Measurements from ENCODE around the gene CADM1.

The CADM1 gene

GRCh38 chr11:115439969-115440540 is 64.2 kb downstream of the CADM1 start:
- no peak for DNase-seq

GRCh38 chr11:115439385-115439784 is 64.8 kb downstream of the CADM1 start:
- DNase-seq: no peak

GRCh38 chr11:115437902-115438575 is 66.2 kb downstream of the CADM1 start:
- DNase-seq: no peak

DNA sequence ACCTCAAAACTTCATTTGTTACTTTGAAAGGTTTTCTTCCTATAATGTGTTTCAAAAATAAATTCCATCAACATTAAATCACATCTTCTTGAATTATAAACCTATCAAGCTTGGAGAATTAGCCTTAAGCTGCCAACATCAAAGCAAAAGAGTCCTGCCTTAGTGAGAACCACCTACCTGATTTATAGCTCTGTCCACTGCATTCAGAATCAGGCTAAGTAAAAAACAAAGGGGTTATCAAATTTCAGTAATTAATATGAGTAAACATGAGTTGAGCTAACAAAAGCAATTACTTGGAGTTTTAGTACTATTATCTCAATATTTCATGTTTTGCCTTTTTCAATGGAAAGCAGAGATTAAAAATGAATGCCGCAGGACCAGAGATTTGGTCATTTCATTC is 73.9 kb downstream of the CADM1 start:
- no peak for DNase-seq

DNA sequence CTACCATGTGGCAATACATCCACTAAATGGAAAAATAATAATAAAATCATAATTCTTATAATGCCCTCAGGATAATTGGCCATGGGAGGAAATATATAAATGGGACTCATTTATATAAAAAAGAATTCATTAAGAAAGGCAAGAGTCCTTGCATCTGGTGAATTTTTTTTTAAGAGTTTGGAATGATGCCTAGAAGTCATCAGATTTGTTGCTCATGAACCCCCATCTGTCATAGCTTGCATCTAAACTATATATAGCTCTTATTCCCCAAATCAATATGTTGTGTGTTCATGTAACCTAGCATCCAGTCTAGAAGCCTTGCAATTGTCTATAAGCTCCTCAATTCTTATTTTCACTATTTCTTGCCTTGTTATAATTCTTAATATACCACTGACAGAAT is 75.9 kb downstream of the CADM1 start:
- no peak for DNase-seq

DNA sequence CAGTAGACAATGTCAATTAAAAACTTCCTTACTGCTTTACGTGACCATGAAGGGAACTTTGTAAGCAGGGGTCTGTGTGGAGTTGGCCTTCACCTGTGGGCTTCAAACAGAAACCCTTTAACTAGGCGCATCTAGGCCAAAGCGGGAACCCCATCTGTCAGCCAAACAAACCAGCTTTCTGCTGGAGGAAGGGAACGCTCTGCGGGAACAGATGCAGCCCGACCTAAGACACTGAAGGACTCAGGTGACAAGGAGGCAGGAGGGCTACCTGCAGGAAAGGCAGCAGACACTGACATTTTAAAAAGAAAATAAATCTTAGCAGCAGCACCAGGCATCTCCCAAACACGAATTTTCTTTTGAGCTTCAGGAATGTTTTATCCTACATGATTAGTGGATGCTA is 78.4 kb downstream of the CADM1 start:
- no peak for DNase-seq

- DNase-seq: no peak
Measured at GRCh38 chr11:115425250-115425649, 79.0 kb downstream of the CADM1 start.

DNA sequence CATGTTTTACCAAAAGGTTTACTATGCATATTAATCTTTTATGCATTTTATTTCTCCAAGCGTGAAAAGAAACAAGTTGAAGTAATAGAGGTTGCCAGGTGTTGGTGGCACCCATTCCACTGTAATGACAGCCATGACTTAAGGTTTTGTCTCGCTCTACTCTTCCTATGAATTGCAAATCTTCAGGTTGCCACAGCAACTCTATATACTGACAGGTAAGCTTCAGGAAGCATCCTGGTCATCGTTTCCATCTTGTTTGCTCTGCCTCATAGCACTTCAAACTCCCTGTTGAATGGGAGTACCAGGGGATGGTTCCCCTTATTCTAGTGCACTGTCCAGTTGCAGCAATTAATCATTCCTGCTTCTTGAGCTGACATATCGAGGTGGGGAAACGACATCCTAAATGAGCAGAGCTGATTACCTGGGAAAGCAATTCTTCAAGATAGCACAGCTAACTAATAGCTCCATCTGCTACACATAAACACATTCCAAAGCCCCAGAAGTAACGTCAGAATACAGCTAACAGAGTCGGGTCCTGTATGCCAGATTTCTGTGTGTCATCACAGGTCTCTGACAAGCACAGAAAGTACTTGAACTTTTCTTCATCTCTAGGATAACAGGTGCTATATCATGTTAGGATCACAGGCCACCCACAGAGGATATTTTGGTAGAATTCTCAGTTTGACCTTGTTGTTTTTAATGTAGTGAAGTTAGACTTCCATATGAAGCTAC is 80.3 kb downstream of the CADM1 start:
- no peak for DNase-seq

DNA sequence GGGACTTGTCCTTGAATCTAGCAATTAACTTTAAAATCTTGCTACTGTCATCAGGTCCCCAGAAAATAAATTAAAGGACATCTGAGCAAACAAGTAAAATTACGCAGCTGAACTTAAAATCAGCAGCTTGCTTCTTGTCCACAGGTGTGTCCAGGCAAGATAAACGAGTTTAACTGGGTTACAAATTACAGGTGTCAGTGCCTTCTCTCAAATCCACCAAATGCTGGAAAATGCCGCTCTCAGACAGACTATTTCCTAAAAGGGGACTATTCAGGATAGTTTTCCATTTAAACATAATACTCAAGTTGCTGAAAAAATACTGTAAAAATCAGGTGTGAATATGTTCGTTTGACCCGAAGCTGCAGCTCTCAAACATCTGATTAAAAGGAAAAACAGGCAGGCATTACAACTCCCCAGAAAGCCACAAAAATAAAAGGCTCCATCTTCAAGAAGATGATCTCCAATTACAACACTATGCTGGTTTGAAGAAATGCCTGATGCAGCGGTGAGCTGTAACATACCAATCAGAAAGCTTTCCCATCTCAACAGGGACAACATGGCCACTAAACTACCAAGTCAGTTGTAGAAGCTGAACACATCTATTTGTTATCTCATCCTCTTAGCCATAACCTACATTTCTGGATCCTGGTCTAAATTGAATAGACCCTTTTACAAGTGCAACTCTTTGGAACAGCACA is 82.1 kb downstream of the CADM1 start:
- no peak for DNase-seq

- no peak for DNase-seq
Measured at GRCh38 chr11:115421352-115421991, 82.7 kb downstream of the CADM1 start.

DNA sequence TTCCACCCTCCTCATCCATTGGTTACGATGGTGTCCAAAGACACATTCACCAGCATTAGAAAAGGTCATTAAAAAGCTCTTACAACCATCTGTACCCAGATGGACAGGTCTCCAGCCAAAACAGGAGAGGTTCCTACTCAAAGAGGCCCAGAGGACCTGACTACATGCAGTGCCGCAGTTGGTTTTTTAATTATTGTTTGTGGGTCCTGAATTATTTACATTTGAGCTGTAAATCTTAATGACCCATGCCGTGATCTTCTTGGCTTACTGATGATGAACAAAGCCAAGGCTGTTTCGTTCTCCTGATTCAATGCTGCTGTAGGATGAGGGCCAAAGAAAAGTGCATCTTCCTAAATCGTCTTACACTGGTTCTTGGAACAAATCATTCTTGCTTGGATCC is 83.7 kb downstream of the CADM1 start:
- DNase-seq: no peak

DNA sequence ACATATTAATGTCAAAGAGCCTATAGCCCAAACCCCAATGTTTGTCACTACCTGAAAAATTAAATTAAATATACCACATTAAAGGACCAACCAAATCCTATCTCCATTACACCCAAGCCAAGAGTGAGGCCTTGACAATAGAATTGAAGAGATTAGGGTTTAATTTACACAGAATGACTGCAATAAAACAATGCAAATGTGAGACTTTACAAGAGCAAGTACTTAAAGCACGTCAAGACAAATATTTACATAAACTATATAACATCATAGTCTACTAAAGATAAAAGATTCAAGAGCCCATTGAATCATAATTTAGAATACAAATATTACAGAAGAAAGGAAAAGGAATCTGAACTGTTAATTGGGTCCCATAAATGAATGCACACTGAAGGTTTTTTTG is 85.6 kb downstream of the CADM1 start:
- no peak for DNase-seq

GRCh38 chr11:115418081-115418480 is 86.1 kb downstream of the CADM1 start:
- DNase-seq: no peak

DNA sequence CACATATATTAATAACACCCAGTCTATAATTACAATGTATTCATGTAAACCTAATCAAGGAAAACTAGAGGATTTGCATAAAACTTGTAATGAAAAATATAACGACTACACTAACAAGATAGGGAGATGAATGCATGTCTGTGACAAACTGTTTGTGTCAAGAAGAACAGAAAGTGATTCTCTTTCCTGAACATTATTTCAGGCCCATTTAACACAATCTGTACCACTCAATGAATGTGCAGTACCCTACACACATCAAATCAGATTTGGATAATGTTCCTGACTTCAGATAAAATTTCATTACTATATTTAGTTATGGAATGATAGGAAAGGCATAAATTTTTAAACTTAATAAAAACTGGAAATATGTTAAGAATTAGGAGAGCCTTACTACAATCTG is 93.1 kb downstream of the CADM1 start:
- DNase-seq: no peak

DNA sequence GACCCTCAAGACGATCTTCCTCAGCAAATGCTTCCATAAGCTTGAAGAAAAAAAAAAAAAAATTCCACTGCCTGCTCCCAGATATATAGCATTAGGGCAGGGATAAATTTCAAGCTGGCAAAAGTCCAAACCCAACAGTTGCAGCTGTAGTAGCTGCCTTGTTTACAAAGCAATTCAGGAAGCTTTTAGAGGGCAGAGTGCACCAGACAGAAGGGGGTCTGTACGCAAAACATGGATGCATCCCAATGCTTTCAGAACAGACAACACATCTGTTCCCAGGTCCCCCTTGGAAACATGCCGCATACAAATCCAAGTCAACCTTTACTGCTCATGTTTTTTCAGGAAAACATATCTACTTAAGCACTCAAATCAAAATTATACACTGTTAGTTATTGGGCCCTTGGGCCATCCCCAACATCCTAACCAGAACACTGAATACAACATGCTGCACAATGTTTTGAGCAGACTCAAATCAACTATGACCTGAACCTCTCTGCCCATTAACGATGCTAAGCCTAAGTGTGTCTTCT is 94.5 kb downstream of the CADM1 start:
- no peak for DNase-seq

- DNase-seq: no peak
Measured at GRCh38 chr11:115409116-115409670, 95.0 kb downstream of the CADM1 start.

- no peak for DNase-seq
Measured at GRCh38 chr11:115408036-115408921, 95.9 kb downstream of the CADM1 start.

DNA sequence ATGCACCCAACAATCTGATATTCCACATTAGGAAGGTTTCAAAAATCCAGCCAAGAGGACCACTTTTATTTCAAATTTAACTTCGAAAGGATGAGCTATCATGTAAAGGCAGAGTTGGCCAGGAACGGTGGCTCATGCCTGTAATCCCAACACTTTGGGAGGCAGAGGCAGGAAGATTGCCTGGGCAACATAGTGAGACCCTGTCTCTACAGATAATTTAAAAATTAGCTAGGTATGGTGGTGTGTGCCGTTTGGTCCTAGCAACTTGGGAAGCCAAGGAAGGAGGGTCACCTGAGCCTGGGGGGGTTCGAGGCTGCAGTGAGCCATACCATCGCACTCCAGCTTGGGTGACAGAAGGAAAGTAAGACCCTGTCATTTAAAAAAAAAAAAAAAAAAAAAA is 96.7 kb downstream of the CADM1 start:
- DNase-seq: no peak

DNA sequence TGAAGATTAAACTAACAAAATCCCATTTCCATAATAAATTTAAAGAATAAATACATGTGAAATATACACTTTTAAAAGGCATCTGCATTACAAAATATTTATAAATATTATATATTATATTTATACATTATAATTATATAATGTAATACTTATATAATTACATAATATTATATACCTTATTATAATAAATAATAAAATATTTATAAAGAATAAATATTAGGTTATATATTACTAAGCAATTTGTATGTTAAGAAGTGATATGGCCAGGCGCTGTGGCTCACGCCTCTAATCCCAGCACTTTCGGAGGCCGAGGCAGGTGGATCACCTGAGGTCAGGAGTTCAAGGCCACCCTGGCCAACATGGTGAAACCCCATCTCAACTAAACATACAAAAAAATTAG is 97.8 kb downstream of the CADM1 start:
- no peak for DNase-seq

DNA sequence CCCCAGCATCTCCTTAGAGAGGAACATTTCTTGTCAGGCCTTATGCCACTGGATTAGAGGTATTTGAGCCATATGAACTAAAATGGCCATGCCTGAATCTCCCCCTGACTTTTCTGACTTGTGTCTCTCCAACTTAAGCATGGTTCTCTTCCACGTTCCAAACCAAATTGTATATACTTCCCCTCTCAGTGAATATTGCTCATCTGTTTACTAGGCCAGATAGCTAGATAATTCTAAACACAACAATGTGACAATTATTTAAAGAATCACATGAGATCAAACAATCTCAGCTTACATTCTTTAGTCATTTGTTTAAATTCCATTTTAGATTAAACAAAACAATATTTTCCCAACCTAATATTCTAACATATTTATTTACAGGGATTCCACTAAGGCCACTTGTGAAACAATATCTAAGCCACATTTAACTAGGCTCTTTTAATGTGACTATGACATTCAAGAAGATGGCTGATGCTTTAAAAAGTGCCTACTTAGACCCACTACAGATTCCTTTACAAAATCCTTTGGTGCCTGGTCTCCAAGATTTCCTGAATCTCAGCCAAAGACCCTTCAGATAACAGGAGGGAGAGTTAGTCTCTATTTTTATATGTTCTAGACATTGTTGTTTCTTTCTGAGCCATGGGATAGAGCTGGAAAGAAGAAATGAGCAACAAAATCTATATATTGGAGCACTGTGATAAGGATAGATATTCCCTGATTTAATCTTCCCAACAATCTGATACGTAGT is 105.7 kb downstream of the CADM1 start:
- DNase-seq: no peak

DNA sequence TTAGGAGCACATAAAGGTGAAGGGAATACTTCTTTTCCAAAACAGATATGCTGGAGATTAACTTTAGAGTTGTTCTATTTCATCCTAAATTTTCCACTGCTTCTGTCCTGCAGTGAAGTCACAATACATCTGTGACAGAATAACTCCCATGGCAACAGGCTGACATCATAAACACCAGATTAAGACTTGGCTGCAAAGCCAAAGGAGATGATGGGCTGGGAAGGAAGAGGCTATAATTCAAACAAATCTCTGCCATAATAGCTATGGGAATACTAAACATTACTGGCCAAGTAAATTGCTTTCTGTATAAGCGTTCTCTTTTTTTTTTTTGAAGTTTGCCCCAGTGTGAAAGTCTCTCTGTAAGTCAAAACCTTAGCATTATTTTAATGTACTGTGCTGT is 107.7 kb downstream of the CADM1 start:
- no peak for DNase-seq

Data from activated gamma-delta T cell (primary cell).